HS-5 (cell line): ENCODE measurements around the gene PCLAF.

Experiments used
- DNase-seq: peaks from one replicate; pipeline ENCODE4 v3.0.0-alpha.2; 2012; ENCODE audit warnings: low read depth

PCLAF gene

DNA sequence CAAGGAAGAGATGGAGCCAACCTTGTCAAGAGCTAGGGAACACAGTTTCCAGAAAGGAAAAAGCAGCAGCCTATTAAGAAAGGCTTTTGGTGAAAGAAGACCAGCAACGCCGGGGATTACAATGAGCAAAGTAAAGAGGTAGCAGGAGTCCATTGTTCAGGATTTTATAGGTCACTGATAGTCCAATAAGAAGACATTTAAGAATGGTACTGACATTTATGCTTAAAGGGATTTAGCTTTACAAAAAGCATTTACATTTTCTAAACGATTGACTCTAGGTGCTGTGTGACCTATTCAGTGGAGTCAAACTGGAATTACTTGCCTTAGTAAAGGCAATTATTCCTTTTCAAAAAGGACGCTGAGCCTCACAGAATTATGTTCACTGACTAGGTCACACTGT, 66.0 kb downstream of the PCLAF start:
- DNase-seq = no peak

DNA sequence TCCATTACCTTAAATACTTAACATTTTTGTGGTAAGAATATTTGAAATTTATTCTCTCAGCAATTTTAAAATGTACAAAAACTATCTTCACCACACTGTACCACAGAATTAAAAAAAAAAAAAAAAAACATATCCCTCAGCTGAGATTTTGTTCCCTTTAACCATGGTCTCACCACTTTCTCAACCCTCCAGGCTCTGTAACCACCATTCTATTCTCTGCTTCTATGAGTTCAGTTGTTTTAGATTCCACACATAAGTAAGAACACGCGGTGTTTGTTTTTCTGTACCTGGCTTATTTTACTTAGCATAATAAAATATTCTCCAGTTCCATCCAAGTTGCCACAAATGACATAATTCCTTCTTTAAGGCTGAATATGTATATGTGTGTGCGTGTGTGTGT, 66.8 kb downstream of the PCLAF start:
- no peak for DNase-seq
